Gastroesophageal sphincter (tissue), 4 donors: Measurements from ENCODE around the gene TALDO1. TPM values are rescaled to one million over a fixed set of nuclear protein-coding genes. Genes with fewer than 3 reads are reported as not detected.

ENCODE experiments used
- ATAC-seq: fragments of 150-250 bp; one replicate; pipeline ENCODE4 v1.9.1; 2016; ENCODE audit warnings: mild to moderate bottlenecking, moderate library complexity
- H3K27ac ChIP-seq, 4 donors: fragments of 200-600 bp; sonication (generic) in 3 of 4; 1 replicate in 3 of 4; 2 replicates in 1 of 4; pipeline ENCODE4 v1.5.1; 2016 to 2019
- H3K27me3 ChIP-seq: fragments of 200-600 bp; sonication (generic); one replicate; pipeline ENCODE4 v1.5.1; 2019
- H3K36me3 ChIP-seq, 2 donors: fragments of 200-600 bp; sonication (generic); one replicate each; pipeline ENCODE4 v1.5.1; 2019; ENCODE audit warnings: control low read depth in 1 of 2
- H3K4me1 ChIP-seq, 3 donors: fragments of 200-600 bp; sonication (generic); 1 replicate in 2 of 3; 2 replicates in 1 of 3; pipeline ENCODE4 v1.5.1; 2016 to 2019; ENCODE audit warnings: control low read depth in 2 of 3
- H3K4me3 ChIP-seq, 2 donors: fragments of 200-600 bp; sonication (generic); one replicate each; pipeline ENCODE4 v1.5.1; 2019; ENCODE audit warnings: mild to moderate bottlenecking in 1 of 2, moderate library complexity in 1 of 2
- H3K9me3 ChIP-seq, 3 donors: fragments of 200-600 bp; sonication (generic); one replicate each; pipeline ENCODE4 v1.5.1; 2017 to 2019; ENCODE audit warnings: control low read depth in 2 of 3
- CTCF ChIP-seq, 4 experiments: fragments of 200-600 bp in 2 of 4; fragments of 450-650 bp in 2 of 4; sonication (generic) in 1 of 4; IDR thresholded peaks; one replicate each; pipeline ENCODE4 v1.5.1; 2017 to 2019; ENCODE audit warnings: antibody characterized with exemption in 4 of 4, mild to moderate bottlenecking in 2 of 4, moderate library complexity in 2 of 4
- EP300 ChIP-seq: sonication (generic); formaldehyde crosslinking; IDR thresholded peaks from one replicate; pipeline ENCODE4 v1.6.1; 2017; ENCODE audit warnings: antibody characterized with exemption, mild to moderate bottlenecking
- POLR2A ChIP-seq, 2 donors: fragments of 450-650 bp; IDR thresholded peaks; one replicate each; pipeline ENCODE4 v1.6.1; 2017; ENCODE audit warnings: antibody characterized with exemption in 2 of 2, mild to moderate bottlenecking in 2 of 2, moderate library complexity in 1 of 2
- POLR2AphosphoS5 ChIP-seq: sonication (generic); formaldehyde crosslinking; IDR thresholded peaks from one replicate; pipeline ENCODE4 v1.6.1; 2017; ENCODE audit warnings: antibody characterized with exemption
- WGBS, 2 donors: methylation state at CpG; one replicate each; pipeline ENCODE4 v1.1.5; 2018; ENCODE audit warnings: low coverage in 1 of 2; 5-methylcytosine and 5-hydroxymethylcytosine counted together
- total RNA-seq, 4 donors: library from RNA; depleted of rRNA; stranded (reverse); fragments of >200 nt; gene quantifications; one replicate each; pipeline ENCODE4 v1.1.0, GENCODE V29; 2016

The TALDO1 gene
- total RNA-seq, 4 donors from 2014 or later = 161 to 201 (median 185) TPM

- Histone ChIP-seq H3K9me3 (no peaks in the 10 kb centered on the region), H3K36me3 (peaks cover 0 to 35% of the 10 kb centered on the region in 2 donors), H3K4me3 (no peak overlapping the region), H3K27ac (no peak overlapping the region), H3K4me1 (peaks cover 0 to 72% (median 26%) of the 10 kb centered on the region in 3 donors), H3K27me3 (peaks cover 31% of the 10 kb centered on the region)
- no CpG with 5 or more reads among the region's 7 CpGs for WGBS, 2 donors
- no peak for ATAC-seq
- TF ChIP-seq EP300 (no peak), POLR2A (IDR thresholded peaks at IDR 0.05) (no peak), CTCF (IDR thresholded peaks at IDR 0.05) (no peak), POLR2AphosphoS5 (no peak)
These were observed 46.3 kb downstream of the TALDO1 start for GRCh38 chr11:793556-793955.

GRCh38 chr11:794013-794765 lies 46.9 kb downstream of the TALDO1 start:
- H3K4me3 ChIP-seq = no peak overlapping the region
- 91% methylated on average over 5 of the region's 31 CpGs; no CpG with 5 or more reads in 1 of the 2 donors for WGBS, 2 donors
- peaks cover 0 to 72% (median 26%) of the 10 kb centered on the region in 3 donors for H3K4me1 ChIP-seq
- peaks cover 0 to 39% of the 10 kb centered on the region in 2 donors for H3K36me3 ChIP-seq
- no peaks in the 10 kb centered on the region for H3K9me3 ChIP-seq
- peaks cover 25% of the 10 kb centered on the region for H3K27me3 ChIP-seq
- no peak for TF ChIP-seq EP300
- no peak for TF ChIP-seq POLR2A (IDR thresholded peaks at IDR 0.05)
- no peak for TF ChIP-seq POLR2AphosphoS5
- no peak for TF ChIP-seq CTCF (IDR thresholded peaks at IDR 0.05)
- H3K27ac ChIP-seq = no peak overlapping the region
- ATAC-seq = no peak

GRCh38 chr11:794766-795633 lies 47.7 kb downstream of the TALDO1 start:
- peaks cover 17% of the 10 kb centered on the region for H3K27me3 ChIP-seq
- H3K4me1 ChIP-seq = peaks cover 0 to 67% (median 22%) of the 10 kb centered on the region in 3 donors
- H3K4me3 ChIP-seq = peak overlapping the region; percentile 40 to 81
- H3K9me3 ChIP-seq = no peaks in the 10 kb centered on the region
- H3K27ac ChIP-seq = peak overlapping the region in 3 of 4 donors; percentile 84 to 94 (median 89)
- 27 to 60% methylated on average over 3 to 4 of the region's 38 CpGs for WGBS, 2 donors
- H3K36me3 ChIP-seq = peaks cover 0 to 47% of the 10 kb centered on the region in 2 donors
- TF ChIP-seq POLR2A (IDR thresholded peaks at IDR 0.05) = no peak
- TF ChIP-seq POLR2AphosphoS5 = no peak
- TF ChIP-seq EP300 = no peak
- TF ChIP-seq CTCF (IDR thresholded peaks at IDR 0.05) = no peak
- no peak for ATAC-seq

- WGBS, 2 donors = 3% methylated on average over 14 of the region's 26 CpGs; no CpG with 5 or more reads in 1 of the 2 donors
- ATAC-seq = peak; percentile 69
- Histone ChIP-seq H3K9me3 (no peaks in the 10 kb centered on the region), H3K4me1 (peaks cover 0 to 58% (median 22%) of the 10 kb centered on the region in 3 donors), H3K36me3 (peaks cover 0 to 56% of the 10 kb centered on the region in 2 donors), H3K4me3 (peak overlapping the region; percentile 40 to 81), H3K27me3 (peaks cover 8% of the 10 kb centered on the region), H3K27ac (peak overlapping the region; percentile 20 to 94 (median 86))
- TF ChIP-seq POLR2A (IDR thresholded peaks at IDR 0.05) (peak; percentile 30 to 46), EP300 (no peak), CTCF (IDR thresholded peaks at IDR 0.05) (no peak), POLR2AphosphoS5 (peak; percentile 31)
These were observed 48.6 kb downstream of the TALDO1 start for GRCh38 chr11:795634-796564.
